B cell (primary cell): ENCODE results near the gene PCGF3.

Source experiments
- EZH2 ChIP-seq: IDR thresholded peaks from 2 replicates; pipeline ENCODE4 v1.6.1; 2012; ENCODE audit warnings: borderline replicate concordance, low read depth, mild to moderate bottlenecking, moderate library complexity, low read length; ENCODE audit not compliant: insufficient read depth, poor library complexity, severe bottlenecking
- TF ChIP-seq, protein P1 (sequence below): fragments of 200-600 bp; IDR thresholded peaks from one replicate; pipeline ENCODE4 v1.8.0; 2022; ENCODE audit warnings: antibody characterized with exemption, mild to moderate bottlenecking

DNA sequence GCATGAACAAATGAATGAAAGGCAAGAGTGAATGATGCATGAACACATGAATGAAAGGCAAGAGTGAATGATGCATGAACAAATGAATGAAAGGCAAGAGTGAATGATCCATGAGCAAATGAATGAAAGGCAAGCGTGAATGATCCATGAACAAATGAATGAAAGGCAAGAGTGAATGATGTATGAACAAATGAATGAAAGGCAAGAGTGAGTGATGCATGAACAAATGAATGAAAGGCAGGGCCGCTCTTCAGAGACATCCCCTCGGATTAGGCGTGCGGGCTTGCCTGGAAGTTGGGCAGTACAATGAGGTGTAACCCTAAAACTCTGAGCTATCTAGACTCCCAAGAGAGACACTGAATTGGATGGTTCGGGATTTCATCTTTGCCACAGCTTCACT is 3.7 kb downstream of the PCGF3 start:
- TF ChIP-seq, protein P1, sequence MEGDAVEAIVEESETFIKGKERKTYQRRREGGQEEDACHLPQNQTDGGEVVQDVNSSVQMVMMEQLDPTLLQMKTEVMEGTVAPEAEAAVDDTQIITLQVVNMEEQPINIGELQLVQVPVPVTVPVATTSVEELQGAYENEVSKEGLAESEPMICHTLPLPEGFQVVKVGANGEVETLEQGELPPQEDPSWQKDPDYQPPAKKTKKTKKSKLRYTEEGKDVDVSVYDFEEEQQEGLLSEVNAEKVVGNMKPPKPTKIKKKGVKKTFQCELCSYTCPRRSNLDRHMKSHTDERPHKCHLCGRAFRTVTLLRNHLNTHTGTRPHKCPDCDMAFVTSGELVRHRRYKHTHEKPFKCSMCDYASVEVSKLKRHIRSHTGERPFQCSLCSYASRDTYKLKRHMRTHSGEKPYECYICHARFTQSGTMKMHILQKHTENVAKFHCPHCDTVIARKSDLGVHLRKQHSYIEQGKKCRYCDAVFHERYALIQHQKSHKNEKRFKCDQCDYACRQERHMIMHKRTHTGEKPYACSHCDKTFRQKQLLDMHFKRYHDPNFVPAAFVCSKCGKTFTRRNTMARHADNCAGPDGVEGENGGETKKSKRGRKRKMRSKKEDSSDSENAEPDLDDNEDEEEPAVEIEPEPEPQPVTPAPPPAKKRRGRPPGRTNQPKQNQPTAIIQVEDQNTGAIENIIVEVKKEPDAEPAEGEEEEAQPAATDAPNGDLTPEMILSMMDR = no peak
- TF ChIP-seq EZH2 = no peak
